IPS-15b (cell line): ENCODE measurements around the gene PRDM2.

ENCODE experiments used
- H3K27me3 ChIP-seq: one replicate; pipeline ENCODE4 v1.6.1; 2013; ENCODE audit warnings: low read length; ENCODE audit not compliant: control insufficient read depth, insufficient read depth
- H3K36me3 ChIP-seq: one replicate; pipeline ENCODE4 v1.6.1; 2013; ENCODE audit warnings: low read length; ENCODE audit not compliant: control insufficient read depth, insufficient read depth
- H3K4me1 ChIP-seq: one replicate; pipeline ENCODE4 v1.6.1; 2013; ENCODE audit warnings: mild to moderate bottlenecking, low read length; ENCODE audit not compliant: control insufficient read depth, insufficient read depth
- H3K4me3 ChIP-seq: one replicate; pipeline ENCODE4 v1.5.1; 2013; ENCODE audit warnings: low read depth, low read length
- H3K9ac ChIP-seq: one replicate; pipeline ENCODE4 v1.6.1; 2013; ENCODE audit warnings: low read depth, mild to moderate bottlenecking, low read length
- H3K9me3 ChIP-seq: one replicate; pipeline ENCODE4 v1.6.1; 2013; ENCODE audit warnings: mild to moderate bottlenecking, low read length; ENCODE audit not compliant: control insufficient read depth, insufficient read depth

PRDM2 gene

DNA sequence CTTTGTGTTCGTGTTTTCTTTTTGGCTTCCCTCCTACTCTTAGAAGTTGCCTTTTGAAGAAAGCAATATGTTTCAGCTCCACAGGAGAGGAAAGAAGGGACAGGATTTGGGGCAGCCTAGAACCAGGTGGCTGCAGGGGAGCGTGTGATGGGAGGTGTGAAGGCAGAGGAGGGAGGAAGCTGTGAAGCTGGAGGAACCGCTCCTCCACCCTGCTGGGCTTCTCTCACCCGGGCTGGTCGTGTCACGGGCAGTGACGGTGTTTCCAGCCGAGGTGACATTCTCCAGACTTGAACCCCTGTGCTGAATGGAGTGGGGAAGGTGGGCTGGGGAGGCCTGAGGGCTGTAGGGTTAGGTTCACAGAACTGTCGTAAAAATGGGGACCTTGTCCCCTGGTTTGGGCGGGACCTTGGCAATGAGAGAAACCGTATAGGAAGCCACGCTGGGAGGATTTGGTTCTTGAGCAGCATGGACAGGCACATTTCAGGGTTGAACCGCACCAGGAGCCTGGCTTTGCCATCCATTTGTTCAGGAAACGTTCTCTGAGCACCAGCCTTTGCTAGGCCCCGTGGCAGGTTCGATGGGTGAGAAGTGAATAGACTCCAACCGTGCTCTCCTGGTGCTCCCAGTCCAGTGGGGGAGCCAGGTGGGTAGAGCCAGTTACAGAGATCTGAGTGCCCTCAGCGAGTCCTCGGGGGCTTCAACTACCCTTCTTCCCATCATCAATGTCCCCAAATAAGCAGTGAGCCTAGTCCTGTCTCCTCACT is 103.0 kb downstream of the PRDM2 start:
- no peaks in the 10 kb centered on the region for H3K27me3 ChIP-seq
- no peaks in the 10 kb centered on the region for H3K36me3 ChIP-seq
- H3K9ac ChIP-seq, result no peak overlapping the region
- no peaks in the 10 kb centered on the region for H3K9me3 ChIP-seq
- peaks cover 7% of the 10 kb centered on the region for H3K4me1 ChIP-seq
- H3K4me3 ChIP-seq, result no peak overlapping the region

DNA sequence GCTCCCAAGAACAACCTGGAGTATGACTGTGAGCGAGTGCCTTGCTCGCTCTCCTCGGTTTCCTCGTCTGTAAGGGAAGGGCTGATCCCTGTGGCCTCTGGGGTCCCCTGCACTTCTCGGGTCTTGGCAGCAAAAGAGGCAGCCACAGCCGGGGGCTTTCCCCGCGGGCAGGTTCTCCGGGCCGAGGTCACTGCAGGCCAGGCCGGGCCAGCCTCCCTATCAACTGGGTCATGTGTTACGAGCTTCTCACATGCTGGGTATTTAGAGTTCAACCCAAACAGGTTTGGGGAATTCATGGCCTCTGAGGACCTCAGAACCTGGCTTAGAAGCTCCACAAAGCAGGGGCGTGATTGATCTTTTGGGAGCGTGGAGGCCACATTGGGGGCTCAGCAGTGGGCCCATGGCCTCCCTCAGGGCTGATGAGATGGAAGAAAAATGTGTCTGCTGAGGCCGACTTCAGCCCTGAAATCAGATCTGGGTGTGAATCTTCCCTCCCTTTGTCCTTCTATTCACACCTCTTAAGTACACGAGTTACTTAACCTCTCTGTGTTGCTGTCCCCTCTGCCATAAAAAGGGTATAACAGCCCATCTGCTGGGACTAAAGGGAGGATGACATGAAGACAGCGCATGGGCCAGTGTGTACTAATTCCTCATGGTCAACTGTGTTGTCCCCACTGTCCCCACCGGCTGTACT is 103.7 kb downstream of the PRDM2 start:
- H3K27me3 ChIP-seq, result no peaks in the 10 kb centered on the region
- H3K9ac ChIP-seq, result no peak overlapping the region
- no peak overlapping the region for H3K4me3 ChIP-seq
- peaks cover under 1% of the 10 kb centered on the region for H3K4me1 ChIP-seq
- no peaks in the 10 kb centered on the region for H3K9me3 ChIP-seq
- H3K36me3 ChIP-seq, result no peaks in the 10 kb centered on the region

DNA sequence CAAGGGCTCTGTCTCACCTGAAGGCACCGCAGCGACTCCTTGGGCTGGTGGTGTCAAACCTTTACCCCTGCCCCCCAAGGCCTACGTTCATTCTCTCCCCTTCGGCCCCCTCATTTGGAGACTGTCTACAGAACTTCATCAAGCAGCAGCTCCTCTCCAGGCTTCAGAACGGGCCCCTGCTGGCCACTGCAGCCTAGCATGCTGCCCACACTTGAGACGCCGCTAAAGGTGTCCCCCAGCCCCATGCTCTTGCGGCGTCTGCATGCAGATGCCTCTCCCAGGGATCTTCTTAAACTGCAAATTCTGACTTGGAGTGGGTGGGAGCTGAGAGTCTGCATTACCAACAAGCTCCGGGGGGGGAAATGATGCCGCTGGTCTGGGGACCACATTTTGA is 104.2 kb downstream of the PRDM2 start:
- Histone ChIP-seq H3K4me3 (no peak overlapping the region), H3K36me3 (no peaks in the 10 kb centered on the region), H3K9ac (no peak overlapping the region), H3K27me3 (no peaks in the 10 kb centered on the region), H3K4me1 (no peaks in the 10 kb centered on the region), H3K9me3 (no peaks in the 10 kb centered on the region)

DNA sequence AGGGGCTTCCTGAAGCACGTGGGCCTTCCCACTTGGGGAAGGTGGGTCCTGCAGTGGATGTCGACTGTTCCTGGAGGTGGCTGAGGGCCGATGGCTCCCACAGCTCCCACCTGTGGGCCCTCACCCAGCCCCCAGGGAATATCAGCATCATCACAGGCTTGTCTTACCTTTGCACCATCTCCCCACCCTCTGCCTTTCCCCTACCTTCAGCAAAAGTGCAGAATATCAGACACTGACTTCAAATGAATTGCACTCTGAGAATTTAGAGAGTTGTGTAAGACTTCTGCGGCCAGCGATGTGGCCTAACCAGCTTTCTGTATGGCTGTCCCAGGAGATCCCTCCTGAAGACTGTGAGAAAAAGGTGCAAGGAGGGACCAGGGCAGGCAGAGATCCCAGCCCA is 105.4 kb downstream of the PRDM2 start:
- Histone ChIP-seq H3K27me3 (no peaks in the 10 kb centered on the region), H3K9me3 (no peaks in the 10 kb centered on the region), H3K9ac (no peak overlapping the region), H3K36me3 (no peaks in the 10 kb centered on the region), H3K4me1 (no peaks in the 10 kb centered on the region), H3K4me3 (no peak overlapping the region)

DNA sequence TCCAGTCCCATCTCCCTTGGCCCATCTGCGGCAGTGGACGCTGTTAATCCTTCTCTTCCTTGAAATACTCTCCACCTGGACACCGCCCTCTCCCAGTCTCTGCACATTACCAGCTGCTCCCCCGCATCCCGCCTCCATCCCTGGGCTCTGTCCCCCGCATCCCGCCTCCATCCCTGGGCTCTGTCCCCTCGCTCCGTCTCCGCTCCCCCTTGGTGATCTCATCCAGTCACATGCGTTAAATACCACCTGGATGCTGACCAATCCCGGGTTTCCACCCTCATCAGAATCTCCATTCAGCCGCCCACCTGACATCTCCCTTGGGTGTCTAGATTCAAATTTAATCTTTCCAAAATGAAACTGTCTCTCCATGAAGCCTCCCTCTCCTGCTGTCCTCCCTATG is 106.1 kb downstream of the PRDM2 start:
- H3K4me1 ChIP-seq, result no peaks in the 10 kb centered on the region
- H3K4me3 ChIP-seq, result no peak overlapping the region
- H3K36me3 ChIP-seq, result no peaks in the 10 kb centered on the region
- H3K27me3 ChIP-seq, result no peaks in the 10 kb centered on the region
- H3K9me3 ChIP-seq, result no peaks in the 10 kb centered on the region
- H3K9ac ChIP-seq, result no peak overlapping the region

DNA sequence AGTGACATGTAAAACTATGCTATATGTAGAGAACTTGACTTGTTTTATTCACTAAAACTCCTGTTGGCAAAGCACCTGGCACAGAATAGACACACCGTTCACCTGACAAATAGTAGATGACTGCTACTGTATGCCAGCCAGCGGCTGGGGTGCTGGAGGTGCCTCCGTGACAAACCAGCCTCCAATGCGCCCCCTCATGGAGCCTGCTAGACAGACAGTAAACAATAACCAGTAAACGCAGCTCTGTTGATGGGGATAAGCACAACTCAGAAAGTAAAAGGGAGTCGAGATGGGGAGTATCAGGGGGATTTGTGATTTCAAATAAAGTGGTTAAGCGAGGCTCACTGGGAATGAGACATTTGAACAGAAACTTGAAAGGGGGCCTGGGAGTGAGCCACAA is 107.2 kb downstream of the PRDM2 start:
- Histone ChIP-seq H3K36me3 (no peaks in the 10 kb centered on the region), H3K9me3 (no peaks in the 10 kb centered on the region), H3K4me1 (no peaks in the 10 kb centered on the region), H3K27me3 (no peaks in the 10 kb centered on the region), H3K9ac (no peak overlapping the region), H3K4me3 (no peak overlapping the region)

DNA sequence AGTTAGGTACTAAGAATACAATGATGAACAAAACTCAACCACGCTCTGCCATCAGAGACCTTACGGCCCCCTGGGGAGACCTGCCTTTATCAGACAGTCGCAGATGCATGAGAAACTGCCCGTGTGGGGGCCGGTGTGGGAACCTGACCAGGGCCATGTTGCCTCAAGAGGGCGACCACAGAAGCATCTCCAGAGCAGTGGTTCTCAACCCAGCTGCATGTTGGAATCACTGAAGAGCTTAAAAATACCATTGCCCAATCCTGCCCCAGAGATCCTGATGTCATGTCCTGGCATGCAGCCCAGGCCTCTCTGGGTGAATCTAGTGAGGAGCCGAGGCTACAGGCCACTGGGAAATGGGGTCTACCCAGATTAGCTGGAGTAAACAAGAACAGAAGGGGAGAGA is 108.7 kb downstream of the PRDM2 start:
- H3K27me3 ChIP-seq, result no peaks in the 10 kb centered on the region
- no peaks in the 10 kb centered on the region for H3K4me1 ChIP-seq
- H3K9ac ChIP-seq, result no peak overlapping the region
- H3K4me3 ChIP-seq, result no peak overlapping the region
- H3K36me3 ChIP-seq, result no peaks in the 10 kb centered on the region
- H3K9me3 ChIP-seq, result no peaks in the 10 kb centered on the region

DNA sequence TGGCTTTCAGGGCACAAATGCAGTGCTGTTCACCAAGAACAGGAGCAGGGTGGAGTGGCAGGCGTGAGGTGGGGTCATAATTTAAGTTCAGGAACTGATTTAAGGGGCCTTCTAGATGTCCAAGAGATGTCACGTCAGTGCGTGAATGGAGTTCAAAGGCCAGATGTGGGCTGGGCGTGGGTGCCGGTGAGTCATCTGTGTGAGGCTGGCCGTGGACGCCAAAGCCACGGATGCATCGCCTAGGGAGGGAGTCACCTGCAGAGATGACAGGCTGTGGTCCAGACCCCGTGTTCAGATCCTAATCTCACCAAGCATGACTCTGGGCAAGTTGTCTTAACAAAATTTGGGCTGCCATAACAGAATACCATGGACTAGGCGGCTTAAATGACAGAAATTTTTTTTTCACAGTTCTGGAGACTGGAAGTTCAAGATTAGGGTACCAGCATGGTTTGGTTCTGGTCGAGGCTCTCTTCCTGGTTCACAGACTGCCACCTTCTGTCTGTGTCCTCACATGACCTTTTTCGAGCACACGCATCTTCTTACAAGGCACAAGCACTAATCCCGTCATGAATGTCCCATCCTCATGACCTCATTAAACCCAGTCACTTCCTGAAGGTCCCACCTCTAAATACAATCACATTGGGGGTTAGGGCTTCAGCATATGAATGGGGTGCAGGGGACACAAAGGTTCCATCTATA is 109.6 kb downstream of the PRDM2 start:
- Histone ChIP-seq H3K4me1 (no peaks in the 10 kb centered on the region), H3K9ac (no peak overlapping the region), H3K4me3 (no peak overlapping the region), H3K9me3 (no peaks in the 10 kb centered on the region), H3K36me3 (no peaks in the 10 kb centered on the region), H3K27me3 (no peaks in the 10 kb centered on the region)

DNA sequence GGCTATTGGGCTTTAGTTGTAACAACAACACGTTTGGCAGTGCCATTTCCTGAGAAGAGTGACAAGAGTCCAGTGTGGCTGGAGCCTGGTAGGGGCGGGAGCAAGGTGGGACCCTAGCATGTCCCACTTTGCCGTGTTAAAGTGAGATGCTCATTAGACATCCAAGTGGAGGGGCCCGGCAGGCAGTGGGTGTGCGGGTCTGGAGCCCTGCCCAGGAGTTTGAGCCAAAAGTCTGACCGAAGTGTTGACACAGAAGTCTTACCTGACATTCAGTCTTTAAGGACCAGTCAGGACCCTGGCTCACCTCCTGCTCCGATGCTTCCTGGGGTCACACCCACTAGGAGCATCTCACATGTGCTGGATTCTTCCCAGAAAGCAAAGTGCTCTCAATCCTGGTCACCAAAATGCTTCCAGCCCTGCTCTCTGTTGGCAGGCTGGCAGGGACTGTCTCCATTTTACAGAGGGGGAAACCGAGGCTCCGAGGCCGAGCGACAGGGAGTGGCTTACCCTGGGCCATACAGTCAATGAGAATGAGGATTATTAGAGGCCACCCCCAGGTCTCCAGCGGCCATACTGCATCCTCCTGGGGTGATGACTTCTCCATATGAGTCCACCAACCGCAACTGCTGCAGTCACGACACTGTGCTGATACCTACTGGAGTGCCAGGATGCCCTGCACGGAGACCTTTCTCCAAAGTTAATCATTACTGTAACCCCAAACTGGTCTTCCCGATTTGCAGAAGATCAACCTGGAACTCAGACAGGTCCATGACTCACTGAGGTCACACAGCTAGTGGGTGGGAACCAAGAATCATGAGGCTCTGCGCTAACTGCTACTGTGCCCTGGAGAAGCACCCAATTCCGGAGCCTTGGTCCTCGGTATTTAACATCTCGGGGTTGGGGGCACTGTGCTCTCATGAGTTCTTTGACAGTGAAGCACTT is 112.7 kb downstream of the PRDM2 start:
- Histone ChIP-seq H3K4me3 (no peak overlapping the region), H3K36me3 (no peaks in the 10 kb centered on the region), H3K27me3 (no peaks in the 10 kb centered on the region), H3K9ac (no peak overlapping the region), H3K4me1 (no peaks in the 10 kb centered on the region), H3K9me3 (no peaks in the 10 kb centered on the region)

DNA sequence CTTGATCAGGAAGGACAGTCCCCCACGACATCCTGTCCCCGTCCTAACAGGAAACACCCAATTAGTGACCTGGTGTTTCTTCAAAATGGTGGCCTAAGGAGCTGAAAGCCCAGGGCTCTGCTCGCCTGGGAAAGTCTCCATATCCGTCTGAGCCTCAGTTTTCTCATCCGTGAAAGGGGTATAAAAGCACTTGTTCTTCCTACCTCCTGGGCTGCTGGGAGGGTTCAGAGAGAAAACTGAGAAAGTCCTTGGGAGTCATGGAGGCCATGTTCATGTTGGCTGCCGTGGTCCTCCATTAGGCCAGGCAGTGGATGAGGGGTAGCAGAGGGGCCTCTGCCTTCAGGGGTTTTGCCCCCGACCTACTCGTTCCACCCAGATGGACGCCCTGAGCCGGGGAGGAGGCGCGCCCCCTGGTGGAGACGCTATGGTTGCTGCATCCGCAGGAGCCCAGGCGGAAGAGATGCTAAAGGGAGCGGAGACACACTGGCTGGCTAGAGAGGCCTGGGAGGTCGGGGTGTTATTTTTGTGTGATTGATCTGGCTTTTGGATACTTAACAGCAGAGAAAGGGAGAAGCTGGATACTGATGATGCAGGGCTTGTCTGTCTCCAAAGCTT is 113.5 kb downstream of the PRDM2 start:
- H3K9ac ChIP-seq, result no peak overlapping the region
- H3K27me3 ChIP-seq, result no peaks in the 10 kb centered on the region
- H3K9me3 ChIP-seq, result no peaks in the 10 kb centered on the region
- H3K4me3 ChIP-seq, result no peak overlapping the region
- no peaks in the 10 kb centered on the region for H3K4me1 ChIP-seq
- H3K36me3 ChIP-seq, result no peaks in the 10 kb centered on the region

DNA sequence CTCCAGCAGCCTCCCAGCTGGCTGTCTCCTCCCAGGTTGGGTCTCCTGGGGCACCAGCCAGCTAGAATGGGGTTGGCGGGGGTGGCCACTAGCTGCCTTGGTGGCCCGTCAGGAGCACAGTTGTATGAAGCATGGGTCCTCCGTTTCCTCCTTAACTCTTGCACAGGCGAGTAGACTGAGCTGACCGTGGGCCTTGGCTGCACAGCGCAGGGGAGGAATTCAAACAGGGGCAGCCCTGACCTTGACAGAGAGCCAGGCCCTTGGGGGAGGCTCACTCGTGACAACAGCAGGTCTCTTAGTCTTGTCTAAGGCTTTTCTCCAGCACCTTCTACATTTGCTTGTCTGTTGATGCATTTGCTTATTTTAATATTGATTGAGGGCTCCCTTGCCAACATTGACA is 114.1 kb downstream of the PRDM2 start:
- no peak overlapping the region for H3K4me3 ChIP-seq
- H3K27me3 ChIP-seq, result no peaks in the 10 kb centered on the region
- no peaks in the 10 kb centered on the region for H3K9me3 ChIP-seq
- no peak overlapping the region for H3K9ac ChIP-seq
- no peaks in the 10 kb centered on the region for H3K36me3 ChIP-seq
- no peaks in the 10 kb centered on the region for H3K4me1 ChIP-seq
